BLaER1 (cell line): ENCODE data around the gene ACOX3.
"Not testable (repeated sequence)": the region's sequence is repeated elsewhere in the genome, so short reads cannot be mapped to it uniquely, and the experiment has no call there.

Experiments
- H3K27ac ChIP-seq: shearing (Covaris generic); formaldehyde crosslinking; 2 replicates; pipeline ENCODE4 v1.8.1; 2022
- H3K27me3 ChIP-seq: shearing (Covaris generic); formaldehyde crosslinking; 2 replicates; pipeline ENCODE4 v1.8.1; 2022
- H3K36me3 ChIP-seq: shearing (Covaris generic); formaldehyde crosslinking; 2 replicates; pipeline ENCODE4 v1.8.1; 2022
- H3K4me1 ChIP-seq: shearing (Covaris generic); formaldehyde crosslinking; 2 replicates; pipeline ENCODE4 v1.8.1; 2022
- H3K4me2 ChIP-seq: shearing (Covaris generic); formaldehyde crosslinking; 2 replicates; pipeline ENCODE4 v1.8.1; 2022
- H3K4me3 ChIP-seq: shearing (Covaris generic); formaldehyde crosslinking; 2 replicates; pipeline ENCODE4 v1.8.1; 2022
- H3K9ac ChIP-seq: shearing (Covaris generic); formaldehyde crosslinking; 2 replicates; pipeline ENCODE4 v1.8.1; 2022
- H3K9me3 ChIP-seq: shearing (Covaris generic); formaldehyde crosslinking; 2 replicates; pipeline ENCODE4 v1.8.1; 2022
- H4K20me1 ChIP-seq: shearing (Covaris generic); formaldehyde crosslinking; 2 replicates; pipeline ENCODE4 v1.8.1; 2022
- Cebpa-rat ChIP-seq: shearing (Covaris generic); IDR thresholded peaks from 2 replicates; pipeline ENCODE4 v1.8.1; 2022

ACOX3 gene

GRCh38 chr4:8440492-8441311 is at the start of gene ACOX3, which contains the start of gene TRMT44:
Gene ACOX3 (minus strand): TSS chr4:8440723. CDS start chr4:8416521, 24,202 bp downstream.
Gene TRMT44 (plus strand): TSS chr4:8440777. CDS start chr4:8440823, 46 bp downstream.
- TF ChIP-seq Cebpa-rat, result no peak
- H3K27me3 ChIP-seq, result no peaks in the 10 kb centered on the region
- peak within 1 kb of the TSS; percentile 98 for H3K4me3 ChIP-seq

GRCh38 chr4:8488791-8489369 is 48.4 kb upstream of the ACOX3 start:
- no peaks in the 10 kb centered on the region for H4K20me1 ChIP-seq
- no peak overlapping the region for H3K9ac ChIP-seq
- no peak for TF ChIP-seq Cebpa-rat
- no peaks in the 10 kb centered on the region for H3K27me3 ChIP-seq
- no peak overlapping the region for H3K27ac ChIP-seq
- H3K9me3 ChIP-seq, result peaks cover 8% of the 10 kb centered on the region; the same call in 1 of the 2 replicates
- H3K4me3 ChIP-seq, result no peak overlapping the region
- H3K4me2 ChIP-seq, result no peak overlapping the region
- no peaks in the 10 kb centered on the region for H3K36me3 ChIP-seq
- H3K4me1 ChIP-seq, result no peaks in the 10 kb centered on the region; the same call in 1 of the 2 replicates

More at GRCh38 chr4:8440492-8441311, at the start of gene ACOX3, which contains the start of gene TRMT44:
- peaks cover 50% of the 10 kb centered on the region for H4K20me1 ChIP-seq
- peaks cover 29% of the 10 kb centered on the region for H3K36me3 ChIP-seq
- H3K27ac ChIP-seq, result peak within 1 kb of the TSS; percentile 86
- H3K9me3 ChIP-seq, result peaks cover 15% of the 10 kb centered on the region
- H3K4me2 ChIP-seq, result peak within 1 kb of the TSS; percentile 88
- peaks cover 58% of the 10 kb centered on the region for H3K4me1 ChIP-seq
- H3K9ac ChIP-seq, result peak within 1 kb of the TSS; percentile 79

GRCh38 chr4:8486643-8487042 is 46.1 kb upstream of the ACOX3 start:
- H4K20me1 ChIP-seq, H3K27me3 ChIP-seq, H3K4me1 ChIP-seq, H3K27ac ChIP-seq, H3K36me3 ChIP-seq, H3K9me3 ChIP-seq, H3K4me2 ChIP-seq, H3K9ac ChIP-seq, H3K4me3 ChIP-seq: not testable (repeated sequence)

- no peaks in the 10 kb centered on the region for H3K27me3 ChIP-seq
- H3K27ac ChIP-seq, result no peak overlapping the region
- no peaks in the 10 kb centered on the region for H3K9me3 ChIP-seq
- H3K9ac ChIP-seq, result no peak overlapping the region
- no peak overlapping the region for H3K4me3 ChIP-seq
- no peak overlapping the region for H3K4me2 ChIP-seq
- TF ChIP-seq Cebpa-rat, result no peak
- 0 out of 2 replicates have a peak, but pooled peaks cover 6% of the 10 kb centered on the region for H3K36me3 ChIP-seq
- peaks cover 38% of the 10 kb centered on the region for H3K4me1 ChIP-seq
- H4K20me1 ChIP-seq, result peaks cover 32% of the 10 kb centered on the region
These were observed 39.7 kb upstream of the ACOX3 start for GRCh38 chr4:8480221-8480620.

- H4K20me1 ChIP-seq, result peaks cover 32% of the 10 kb centered on the region
- no peaks in the 10 kb centered on the region for H3K9me3 ChIP-seq
- no peaks in the 10 kb centered on the region for H3K27me3 ChIP-seq
- 0 out of 2 replicates have a peak, but pooled peaks cover 6% of the 10 kb centered on the region for H3K36me3 ChIP-seq
- no peak overlapping the region for H3K4me3 ChIP-seq
- peaks cover 49% of the 10 kb centered on the region for H3K4me1 ChIP-seq
- no peak for TF ChIP-seq Cebpa-rat
- peak overlapping the region; percentile 95; the same call in 1 of the 2 replicates for H3K4me2 ChIP-seq
- no peak overlapping the region for H3K27ac ChIP-seq
- H3K9ac ChIP-seq, result no peak overlapping the region
These were observed 38.5 kb upstream of the ACOX3 start for GRCh38 chr4:8478801-8479744.

GRCh38 chr4:8478371-8478770 is 37.8 kb upstream of the ACOX3 start:
- Histone ChIP-seq H4K20me1 (peaks cover 32% of the 10 kb centered on the region), H3K36me3 (0 out of 2 replicates have a peak, but pooled peaks cover 6% of the 10 kb centered on the region), H3K9me3 (no peaks in the 10 kb centered on the region), H3K4me1 (peaks cover 56% of the 10 kb centered on the region), H3K27me3 (no peaks in the 10 kb centered on the region), H3K4me3 (no peak overlapping the region), H3K27ac (no peak overlapping the region), H3K9ac (no peak overlapping the region), H3K4me2 (peak overlapping the region; percentile 95)
- TF ChIP-seq Cebpa-rat, result no peak

GRCh38 chr4:8477676-8478075 is 37.2 kb upstream of the ACOX3 start:
- H3K9me3 ChIP-seq, result no peaks in the 10 kb centered on the region
- H3K27me3 ChIP-seq, result no peaks in the 10 kb centered on the region
- 0 out of 2 replicates have a peak, but pooled peaks cover 6% of the 10 kb centered on the region for H3K36me3 ChIP-seq
- H3K9ac ChIP-seq, result no peak overlapping the region
- TF ChIP-seq Cebpa-rat, result no peak
- H3K27ac ChIP-seq, result peak overlapping the region; percentile 7; the same call in 1 of the 2 replicates
- H3K4me2 ChIP-seq, result peak overlapping the region; percentile 95
- H3K4me1 ChIP-seq, result peaks cover 63% of the 10 kb centered on the region
- H4K20me1 ChIP-seq, result peaks cover 34% of the 10 kb centered on the region
- H3K4me3 ChIP-seq, result no peak overlapping the region

GRCh38 chr4:8477095-8477635 is 36.6 kb upstream of the ACOX3 start:
- Histone ChIP-seq H3K4me1 (peaks cover 68% of the 10 kb centered on the region), H3K27me3 (no peaks in the 10 kb centered on the region), H3K27ac (0 out of 2 replicates have a peak overlapping the region, but pooled peaks have one; percentile 7), H3K36me3 (0 out of 2 replicates have a peak, but pooled peaks cover 6% of the 10 kb centered on the region), H4K20me1 (peaks cover 39% of the 10 kb centered on the region), H3K4me2 (peak overlapping the region; percentile 95), H3K4me3 (no peak overlapping the region), H3K9ac (no peak overlapping the region), H3K9me3 (no peaks in the 10 kb centered on the region)
- no peak for TF ChIP-seq Cebpa-rat
